ENCODE results near the gene RBPJL. TPM values are rescaled to one million over a fixed set of nuclear protein-coding genes. Genes with fewer than 3 reads are reported as not detected.

The RBPJL gene
- total and polyA plus RNA-seq, 2 of the 13 experiments (the other 11 are each of a cell fraction or from before 2014, with no cell fraction given) = not detected

DNA sequence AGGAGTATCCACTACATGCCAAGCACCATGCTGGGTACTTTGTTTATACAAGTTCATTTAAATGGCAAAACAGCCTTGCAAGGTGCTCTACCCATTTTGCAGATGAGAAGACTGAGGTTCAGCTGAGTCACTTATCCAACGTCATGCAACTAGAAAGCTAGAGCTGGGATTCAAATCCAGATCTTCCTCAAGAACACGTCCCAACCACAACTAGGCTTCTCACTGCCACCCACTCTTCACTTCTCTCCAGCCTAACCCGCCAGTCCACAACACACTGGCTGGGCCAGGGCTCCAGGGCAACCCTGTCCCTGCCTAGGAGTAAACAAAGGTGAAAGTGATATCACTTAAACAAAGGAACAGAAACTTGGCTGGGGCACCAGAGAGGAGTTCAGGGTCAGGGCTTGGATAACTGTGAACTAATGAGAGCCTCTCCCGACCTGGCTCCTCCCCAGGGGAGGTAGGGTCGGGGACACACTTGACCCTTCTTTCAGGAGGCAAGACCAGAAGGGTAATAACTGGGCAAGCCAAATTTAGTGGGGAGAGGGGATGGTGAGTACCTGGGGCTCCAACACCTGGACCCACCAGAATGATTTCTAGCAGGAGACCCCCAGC lies 33.7 kb downstream of the RBPJL start (continued):
- TF ChIP-seq, protein P1, sequence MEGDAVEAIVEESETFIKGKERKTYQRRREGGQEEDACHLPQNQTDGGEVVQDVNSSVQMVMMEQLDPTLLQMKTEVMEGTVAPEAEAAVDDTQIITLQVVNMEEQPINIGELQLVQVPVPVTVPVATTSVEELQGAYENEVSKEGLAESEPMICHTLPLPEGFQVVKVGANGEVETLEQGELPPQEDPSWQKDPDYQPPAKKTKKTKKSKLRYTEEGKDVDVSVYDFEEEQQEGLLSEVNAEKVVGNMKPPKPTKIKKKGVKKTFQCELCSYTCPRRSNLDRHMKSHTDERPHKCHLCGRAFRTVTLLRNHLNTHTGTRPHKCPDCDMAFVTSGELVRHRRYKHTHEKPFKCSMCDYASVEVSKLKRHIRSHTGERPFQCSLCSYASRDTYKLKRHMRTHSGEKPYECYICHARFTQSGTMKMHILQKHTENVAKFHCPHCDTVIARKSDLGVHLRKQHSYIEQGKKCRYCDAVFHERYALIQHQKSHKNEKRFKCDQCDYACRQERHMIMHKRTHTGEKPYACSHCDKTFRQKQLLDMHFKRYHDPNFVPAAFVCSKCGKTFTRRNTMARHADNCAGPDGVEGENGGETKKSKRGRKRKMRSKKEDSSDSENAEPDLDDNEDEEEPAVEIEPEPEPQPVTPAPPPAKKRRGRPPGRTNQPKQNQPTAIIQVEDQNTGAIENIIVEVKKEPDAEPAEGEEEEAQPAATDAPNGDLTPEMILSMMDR (CRISPR knock-in tag; IDR thresholded peaks at IDR 0.05) = no peak
- TF ChIP-seq, protein P2, sequence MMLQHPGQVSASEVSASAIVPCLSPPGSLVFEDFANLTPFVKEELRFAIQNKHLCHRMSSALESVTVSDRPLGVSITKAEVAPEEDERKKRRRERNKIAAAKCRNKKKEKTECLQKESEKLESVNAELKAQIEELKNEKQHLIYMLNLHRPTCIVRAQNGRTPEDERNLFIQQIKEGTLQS (CRISPR knock-in tag; IDR thresholded peaks at IDR 0.05) = no peak
- TF ChIP-seq, protein P3, sequence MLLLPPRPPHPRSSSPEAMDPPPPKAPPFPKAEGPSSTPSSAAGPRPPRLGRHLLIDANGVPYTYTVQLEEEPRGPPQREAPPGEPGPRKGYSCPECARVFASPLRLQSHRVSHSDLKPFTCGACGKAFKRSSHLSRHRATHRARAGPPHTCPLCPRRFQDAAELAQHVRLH (CRISPR knock-in tag; IDR thresholded peaks at IDR 0.05; ENCODE audit: borderline replicate concordance, low read depth) = peak; percentile 51
- TF ChIP-seq ZNF792 (CRISPR knock-in tag; IDR thresholded peaks at IDR 0.05) (no peak), NFKBIZ (CRISPR knock-in tag; IDR thresholded peaks at IDR 0.05) (peak; percentile 87; the same call in 1 of the 2 replicates), GATA4 (IDR thresholded peaks at IDR 0.05; ENCODE audit: borderline replicate concordance, low read depth) (no peak), KDM2A (CRISPR knock-in tag; IDR thresholded peaks at IDR 0.05; ENCODE audit: borderline replicate concordance, low read depth) (peak; percentile 38; the same call in 1 of the 2 replicates), ZBTB20 (CRISPR knock-in tag; IDR thresholded peaks at IDR 0.05; ENCODE audit: borderline replicate concordance, low read depth) (peak; percentile 89; the same call in 1 of the 2 replicates), MTF2 (CRISPR knock-in tag; IDR thresholded peaks at IDR 0.05; ENCODE audit: borderline replicate concordance) (no peak), CBX1 (IDR thresholded peaks at IDR 0.05; ENCODE audit: low read depth) (no peak), ZFP82 (CRISPR knock-in tag; IDR thresholded peaks at IDR 0.05; ENCODE audit: borderline replicate concordance) (no peak), ZNF235 (CRISPR knock-in tag; IDR thresholded peaks at IDR 0.05; ENCODE audit: borderline replicate concordance) (no peak), GLI4 (CRISPR knock-in tag; IDR thresholded peaks at IDR 0.05; ENCODE audit: borderline replicate concordance) (no peak), ZNF350 (CRISPR knock-in tag; IDR thresholded peaks at IDR 0.05; ENCODE audit: borderline replicate concordance, low read depth) (no peak), ZNF431 (CRISPR knock-in tag; IDR thresholded peaks at IDR 0.05; ENCODE audit: borderline replicate concordance, low read depth) (no peak), ZSCAN20 (CRISPR knock-in tag; IDR thresholded peaks at IDR 0.05; ENCODE audit: borderline replicate concordance) (no peak), SAFB2 (CRISPR knock-in tag; IDR thresholded peaks at IDR 0.05; ENCODE audit: borderline replicate concordance, low read depth) (no peak), TBL1XR1 (IDR thresholded peaks at IDR 0.05; ENCODE audit: borderline replicate concordance, low read length, partially characterized antibody) (no peak), ZNF782 (CRISPR knock-in tag; IDR thresholded peaks at IDR 0.05; ENCODE audit: borderline replicate concordance) (no peak), FOXM1 (CRISPR knock-in tag; IDR thresholded peaks at IDR 0.05) (no peak)
- TF ChIP-seq, protein P4, sequence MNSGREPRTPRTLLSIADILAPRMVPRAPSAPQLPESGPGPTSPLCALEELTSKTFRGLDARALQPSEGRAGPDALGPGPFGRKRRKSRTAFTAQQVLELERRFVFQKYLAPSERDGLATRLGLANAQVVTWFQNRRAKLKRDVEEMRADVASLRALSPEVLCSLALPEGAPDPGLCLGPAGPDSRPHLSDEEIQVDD (CRISPR knock-in tag; IDR thresholded peaks at IDR 0.05; ENCODE audit: borderline replicate concordance) = no peak
- TF ChIP-seq, protein P5, sequence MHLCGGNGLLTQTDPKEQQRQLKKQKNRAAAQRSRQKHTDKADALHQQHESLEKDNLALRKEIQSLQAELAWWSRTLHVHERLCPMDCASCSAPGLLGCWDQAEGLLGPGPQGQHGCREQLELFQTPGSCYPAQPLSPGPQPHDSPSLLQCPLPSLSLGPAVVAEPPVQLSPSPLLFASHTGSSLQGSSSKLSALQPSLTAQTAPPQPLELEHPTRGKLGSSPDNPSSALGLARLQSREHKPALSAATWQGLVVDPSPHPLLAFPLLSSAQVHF (CRISPR knock-in tag; IDR thresholded peaks at IDR 0.05) = no peak
- TF ChIP-seq, protein P6, sequence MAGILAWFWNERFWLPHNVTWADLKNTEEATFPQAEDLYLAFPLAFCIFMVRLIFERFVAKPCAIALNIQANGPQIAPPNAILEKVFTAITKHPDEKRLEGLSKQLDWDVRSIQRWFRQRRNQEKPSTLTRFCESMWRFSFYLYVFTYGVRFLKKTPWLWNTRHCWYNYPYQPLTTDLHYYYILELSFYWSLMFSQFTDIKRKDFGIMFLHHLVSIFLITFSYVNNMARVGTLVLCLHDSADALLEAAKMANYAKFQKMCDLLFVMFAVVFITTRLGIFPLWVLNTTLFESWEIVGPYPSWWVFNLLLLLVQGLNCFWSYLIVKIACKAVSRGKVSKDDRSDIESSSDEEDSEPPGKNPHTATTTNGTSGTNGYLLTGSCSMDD (CRISPR knock-in tag; IDR thresholded peaks at IDR 0.05) = no peak
- TF ChIP-seq, protein P7, sequence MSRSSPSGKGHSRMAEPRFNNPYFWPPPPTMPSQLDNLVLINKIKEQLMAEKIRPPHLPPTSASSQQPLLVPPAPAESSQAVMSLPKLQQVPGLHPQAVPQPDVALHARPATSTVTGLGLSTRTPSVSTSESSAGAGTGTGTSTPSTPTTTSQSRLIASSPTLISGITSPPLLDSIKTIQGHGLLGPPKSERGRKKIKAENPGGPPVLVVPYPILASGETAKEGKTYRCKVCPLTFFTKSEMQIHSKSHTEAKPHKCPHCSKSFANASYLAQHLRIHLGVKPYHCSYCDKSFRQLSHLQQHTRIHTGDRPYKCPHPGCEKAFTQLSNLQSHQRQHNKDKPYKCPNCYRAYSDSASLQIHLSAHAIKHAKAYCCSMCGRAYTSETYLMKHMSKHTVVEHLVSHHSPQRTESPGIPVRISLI (CRISPR knock-in tag; IDR thresholded peaks at IDR 0.05; ENCODE audit: borderline replicate concordance) = no peak; the same call in 1 of the 2 replicates

Data from HepG2 (cell line).